ENCODE data around the gene MPDU1.
"Not testable (repeated sequence)": the region's sequence is repeated elsewhere in the genome, so short reads cannot be mapped to it uniquely, and the experiment has no call there.

The MPDU1 gene

DNA sequence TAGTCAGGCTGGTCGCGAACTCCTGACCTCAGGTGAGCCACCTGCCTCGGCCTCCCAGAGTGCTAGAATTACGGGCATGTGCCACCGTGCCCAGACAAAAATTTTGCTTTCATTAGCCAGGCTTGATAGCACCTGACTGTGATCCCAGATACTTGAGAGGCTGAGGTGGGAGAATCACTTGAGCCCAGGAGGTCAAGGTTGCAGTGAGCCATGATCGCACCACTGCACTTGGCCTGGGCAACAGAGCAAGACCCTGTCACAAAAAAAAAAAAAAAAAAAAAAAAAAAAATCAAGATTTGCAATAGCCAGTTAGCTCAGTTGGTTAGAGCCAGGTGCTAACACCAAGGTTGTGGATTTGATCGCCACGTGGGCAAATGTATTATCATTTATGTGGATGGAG lies 37.2 kb downstream of the MPDU1 start:
- no peak for DNase-seq

DNA sequence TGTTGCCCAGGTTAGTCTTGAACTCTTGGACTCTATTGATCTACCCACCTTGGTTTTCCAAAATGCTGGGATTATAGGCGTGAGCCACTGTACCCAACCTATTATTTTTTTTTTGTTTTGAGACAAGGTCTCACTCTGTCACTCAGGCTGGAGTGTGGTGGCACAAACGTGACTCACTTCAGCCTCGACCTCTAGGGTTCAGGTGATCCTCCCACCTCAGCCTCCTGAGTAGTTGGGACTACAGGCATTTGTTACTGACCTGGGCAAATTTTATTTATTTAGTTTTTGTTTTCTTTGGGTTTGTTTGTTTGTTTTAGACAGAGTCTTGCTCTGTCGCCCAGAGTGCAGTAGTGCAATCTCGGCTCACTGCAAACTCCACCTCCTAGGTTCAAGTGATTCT lies 40.0 kb downstream of the MPDU1 start:
- no peak for DNase-seq

DNA sequence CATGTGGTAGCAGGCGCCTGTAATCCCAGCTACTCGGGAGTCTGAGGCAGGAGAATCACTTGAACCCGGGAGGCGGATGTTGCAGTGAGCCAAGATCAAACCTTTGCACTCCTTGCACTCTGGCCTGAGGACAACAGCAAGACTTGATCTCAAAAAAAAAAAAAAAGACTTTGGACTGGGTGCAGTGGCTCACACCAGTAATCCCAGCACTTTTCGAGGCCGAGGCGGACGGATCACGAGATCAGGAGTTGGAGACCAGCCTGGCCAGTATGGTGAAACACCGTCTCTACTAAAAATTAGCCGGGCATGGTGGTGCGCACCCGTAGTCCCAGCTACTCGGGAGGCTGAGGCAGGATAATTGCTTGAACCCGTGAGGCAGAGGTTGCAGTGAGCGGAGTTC lies 42.1 kb downstream of the MPDU1 start:
- not testable (repeated sequence) for DNase-seq

DNA sequence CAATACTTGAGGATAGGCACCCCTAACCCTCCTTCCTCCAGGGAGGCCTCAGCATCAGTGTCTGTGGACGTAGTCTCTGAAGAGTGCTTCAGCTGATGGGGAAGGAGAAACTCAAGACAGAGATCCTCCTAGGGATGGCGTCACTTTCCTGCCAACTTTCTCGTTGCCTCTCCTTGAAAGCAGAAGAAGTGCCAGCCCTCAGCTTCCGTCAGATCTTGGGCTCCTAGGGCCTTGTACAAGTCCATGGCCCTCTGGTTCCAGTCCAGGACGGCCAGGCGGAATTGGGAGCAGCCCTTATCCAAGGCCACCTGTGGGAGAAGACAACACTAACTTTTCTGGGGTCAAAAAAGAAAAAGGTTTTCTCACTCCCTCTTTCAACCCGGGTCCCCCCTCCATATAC lies 42.7 kb downstream of the MPDU1 start:
- no peak for DNase-seq

DNA sequence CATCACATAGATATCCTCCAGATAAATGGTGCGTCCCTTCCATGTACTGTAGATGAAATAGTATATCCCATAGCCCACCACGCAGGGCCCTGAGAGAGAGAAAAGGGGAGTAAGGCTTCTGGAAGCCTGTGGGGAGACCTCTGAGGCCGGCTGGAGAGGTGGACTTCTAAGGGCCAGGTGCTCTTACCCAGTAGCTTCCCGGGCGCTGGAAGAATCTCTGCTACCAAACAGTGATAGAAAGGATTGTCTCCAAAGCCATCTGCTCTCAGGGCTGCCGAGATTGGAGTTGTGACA lies 43.3 kb downstream of the MPDU1 start:
- no peak for DNase-seq

DNA sequence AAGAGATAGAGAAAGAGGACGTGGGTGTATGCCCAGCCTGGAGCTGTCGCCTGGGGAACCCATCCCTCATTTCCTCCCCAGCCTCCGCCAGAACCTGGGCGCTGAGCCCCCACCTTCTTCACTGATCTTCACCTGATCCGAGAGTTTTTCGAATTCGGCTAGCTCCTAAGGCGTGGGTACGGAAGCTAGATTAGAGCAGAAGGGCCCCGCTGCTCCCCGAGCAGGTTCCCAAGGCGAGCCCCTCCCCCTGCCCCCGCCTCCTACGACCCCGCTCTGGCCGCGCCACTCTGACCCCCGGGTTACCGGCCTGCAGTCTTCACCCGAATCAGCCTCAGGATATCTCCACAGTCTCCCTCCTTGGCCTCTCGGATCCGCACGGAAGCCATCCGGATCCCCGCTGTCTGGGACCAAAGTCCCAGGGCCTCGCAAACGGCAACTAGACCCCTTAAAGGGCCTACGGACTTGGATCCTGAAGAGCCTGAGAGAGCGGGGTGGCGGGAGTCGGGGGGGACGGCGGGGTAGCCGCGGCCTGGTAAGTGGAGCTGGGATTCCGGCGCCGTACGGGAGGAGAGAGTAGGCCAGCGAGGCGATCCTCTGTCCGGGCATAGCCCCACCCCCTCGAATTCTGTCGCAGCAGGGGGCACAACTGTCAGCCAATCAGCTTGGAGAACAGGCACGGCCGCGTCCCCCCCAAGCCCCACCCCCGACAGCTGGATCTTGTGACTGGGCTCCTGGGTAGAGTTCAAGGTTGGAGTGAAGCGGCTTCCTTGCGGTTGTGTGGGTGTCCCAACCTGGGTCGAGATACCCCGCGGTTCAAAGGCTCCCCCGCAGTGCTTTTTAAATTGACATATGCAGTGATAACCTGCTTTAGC lies 43.8 kb downstream of the MPDU1 start, which contains the start of gene SAT2:
Gene SAT2, minus strand, starts transcription at position 572 of the 872 bp plus-strand sequence. Its CDS starts 186 bp downstream, at position 386.
- peak; percentile 65 to 68 for DNase-seq

DNA sequence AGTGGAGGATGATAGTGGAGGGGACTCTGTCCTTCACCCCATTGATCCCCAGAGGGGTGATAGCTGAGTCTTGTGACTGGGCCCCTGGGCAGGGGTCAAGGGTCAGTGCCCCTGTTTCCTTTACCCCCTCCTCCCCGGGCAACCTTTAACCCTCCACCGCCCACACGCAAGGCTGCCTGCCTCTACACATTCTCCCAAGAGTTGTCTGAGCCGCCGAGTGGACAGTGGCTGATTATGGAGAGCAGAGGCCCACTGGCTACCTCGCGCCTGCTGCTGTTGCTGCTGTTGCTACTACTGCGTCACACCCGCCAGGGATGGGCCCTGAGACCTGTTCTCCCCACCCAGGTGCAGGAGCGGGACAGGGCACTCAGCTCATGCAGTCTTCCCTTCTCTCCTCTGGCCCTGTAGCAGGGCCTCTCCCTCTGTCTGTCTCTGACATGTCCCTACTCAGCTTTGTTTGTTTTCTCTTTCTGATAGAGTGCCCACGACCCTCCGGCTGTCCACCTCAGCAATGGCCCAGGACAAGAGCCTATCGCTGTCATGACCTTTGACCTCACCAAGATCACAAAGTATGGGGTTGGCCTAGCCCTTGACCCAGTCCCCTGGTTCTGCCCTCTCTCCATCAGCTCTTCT lies 46.4 kb downstream of the MPDU1 start, which contains the start of gene SHBG:
Gene SHBG, plus strand, starts transcription at position 197 of the 633 bp plus-strand sequence. Its CDS starts 38 bp downstream, at position 235.
- DNase-seq: no peak

DNA sequence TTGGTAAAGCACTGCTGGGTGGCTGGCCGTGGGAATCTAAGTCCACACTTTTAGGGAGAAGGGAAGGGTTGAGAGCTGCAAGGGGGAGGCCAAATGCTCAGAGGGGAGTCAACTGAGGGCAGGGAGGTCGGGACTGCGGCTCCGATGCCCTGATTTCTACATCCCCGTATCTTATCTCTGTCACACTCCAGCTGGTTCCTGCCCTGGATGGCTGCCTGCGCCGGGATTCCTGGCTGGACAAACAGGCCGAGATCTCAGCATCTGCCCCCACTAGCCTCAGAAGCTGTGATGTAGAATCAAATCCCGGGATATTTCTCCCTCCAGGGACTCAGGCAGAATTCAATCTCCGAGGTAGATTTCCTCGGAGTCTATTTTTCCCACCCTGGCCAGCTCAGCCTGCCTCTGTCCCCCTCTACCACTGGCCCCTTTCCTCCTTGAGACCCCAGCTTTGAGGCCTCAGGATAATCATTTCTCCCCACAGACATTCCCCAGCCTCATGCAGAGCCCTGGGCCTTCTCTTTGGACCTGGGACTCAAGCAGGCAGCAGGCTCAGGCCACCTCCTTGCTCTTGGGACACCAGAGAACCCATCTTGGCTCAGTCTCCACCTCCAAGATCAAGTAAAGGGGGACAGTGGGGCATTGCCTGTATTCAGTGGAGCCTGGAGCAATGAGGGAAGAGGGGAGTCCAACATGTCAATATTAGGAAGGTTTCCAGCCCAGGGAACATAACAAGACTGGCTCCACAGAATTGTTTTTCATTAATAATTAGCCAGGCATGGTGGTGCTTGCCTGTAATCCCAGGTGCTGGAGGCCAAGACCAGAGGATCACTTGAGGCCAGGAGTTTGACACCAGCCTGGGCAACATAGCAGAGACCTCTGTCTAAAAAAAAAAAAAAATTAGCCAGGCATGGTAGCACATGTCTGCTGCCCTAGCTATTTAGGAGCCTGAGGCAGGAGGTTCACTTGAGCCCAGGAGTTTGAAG lies 48.0 kb downstream of the MPDU1 start:
- no peak for DNase-seq

DNA sequence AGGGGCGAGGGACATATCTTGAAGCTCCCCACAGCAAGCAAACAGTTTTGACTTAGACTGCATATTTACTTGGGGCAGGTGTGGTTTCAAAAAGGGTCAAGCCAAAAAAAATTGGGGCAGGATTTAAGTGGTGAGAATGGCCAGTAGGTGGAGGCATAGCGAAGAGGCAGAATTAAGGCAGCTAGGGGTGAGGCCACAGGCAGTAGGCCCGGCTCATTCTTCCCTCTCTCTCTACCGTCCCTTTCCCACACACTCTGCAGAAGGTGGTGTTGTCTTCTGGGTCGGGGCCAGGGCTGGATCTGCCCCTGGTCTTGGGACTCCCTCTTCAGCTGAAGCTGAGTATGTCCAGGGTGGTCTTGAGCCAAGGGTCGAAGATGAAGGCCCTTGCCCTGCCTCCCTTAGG lies 48.8 kb downstream of the MPDU1 start:
- no peak for DNase-seq

DNA sequence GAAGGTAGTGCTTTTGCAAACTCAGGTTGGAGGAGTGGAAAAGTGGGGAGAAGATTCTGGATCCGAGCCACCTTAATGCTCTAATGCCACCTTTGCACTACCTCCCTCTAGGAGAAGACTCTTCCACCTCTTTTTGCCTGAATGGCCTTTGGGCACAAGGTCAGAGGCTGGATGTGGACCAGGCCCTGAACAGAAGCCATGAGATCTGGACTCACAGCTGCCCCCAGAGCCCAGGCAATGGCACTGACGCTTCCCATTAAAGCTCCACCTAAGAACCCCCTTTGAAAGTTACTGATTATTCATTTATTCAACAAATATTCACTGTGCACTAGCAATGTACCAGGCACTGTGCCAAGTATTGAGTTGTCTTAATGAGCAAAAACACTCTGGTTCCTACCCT lies 49.4 kb downstream of the MPDU1 start:
- DNase-seq: no peak

DNA sequence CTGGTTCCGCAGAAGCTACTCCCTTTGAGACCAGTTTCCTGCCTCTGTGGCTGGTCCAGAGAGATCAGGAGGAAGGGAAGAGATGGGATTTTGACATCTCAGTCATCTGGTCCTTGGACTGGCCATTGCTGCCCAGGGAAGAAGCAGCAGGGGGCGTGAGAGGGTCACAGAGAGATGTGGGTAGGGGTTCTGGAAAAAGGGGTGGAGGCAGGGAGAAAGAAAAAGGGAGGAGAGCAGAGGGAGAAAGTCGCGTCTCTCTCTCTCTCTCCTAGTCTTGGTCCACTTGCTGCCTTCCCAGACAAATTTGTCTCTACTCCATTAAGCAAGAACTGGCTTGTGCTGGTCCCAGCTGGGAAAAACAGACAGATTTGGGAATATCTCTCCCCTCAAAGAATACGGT lies 50.7 kb downstream of the MPDU1 start:
- no peak for DNase-seq

DNA sequence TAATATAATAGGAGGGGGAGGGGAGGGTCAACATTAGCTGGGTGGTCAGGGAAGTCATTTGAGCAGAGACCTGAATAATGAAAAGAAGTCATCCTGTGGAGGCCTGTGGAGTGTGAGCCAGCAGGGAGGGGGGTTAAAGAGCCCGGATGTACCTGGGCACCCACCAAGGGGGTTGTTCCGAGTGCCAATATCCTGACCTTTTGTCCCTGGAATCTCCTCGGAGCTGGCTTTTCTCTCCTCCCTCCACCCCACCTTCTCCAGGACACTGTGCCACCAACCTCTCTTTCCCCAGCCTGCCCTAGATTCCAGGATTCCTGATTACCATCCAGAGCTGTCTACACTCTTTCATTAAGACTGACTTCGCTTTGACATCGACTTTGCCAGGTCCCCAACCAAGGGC lies 52.5 kb downstream of the MPDU1 start:
- no peak for DNase-seq
